Measurements from ENCODE around the gene SLC6A11. TPM values are rescaled to one million over a fixed set of nuclear protein-coding genes. Genes with fewer than 3 reads are reported as not detected.

SLC6A11 gene
- polyA plus RNA-seq, 1 donor (not counting 4 experiments of a cell fraction or from before 2014, with no cell fraction given): 9.8 TPM

DNA sequence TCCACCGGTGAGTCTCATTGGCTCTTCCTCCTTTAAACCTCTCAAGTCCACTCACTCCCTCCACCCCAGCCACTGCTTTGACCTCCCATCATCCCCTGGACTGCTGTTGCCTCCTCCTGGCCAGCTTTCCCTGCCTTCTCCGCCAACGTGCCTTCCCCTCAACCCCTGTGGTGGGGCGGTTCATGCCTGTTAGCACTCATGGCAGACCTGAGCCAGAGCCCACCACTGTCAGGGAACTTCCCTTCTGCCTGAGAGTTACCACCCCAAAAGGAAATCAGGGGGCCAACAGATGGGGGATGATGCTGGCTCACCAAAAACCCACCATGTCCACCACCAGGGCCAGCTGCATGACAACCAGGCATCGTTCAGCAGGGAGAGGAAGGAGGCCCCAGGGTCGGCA lies 132.3 kb downstream of the SLC6A11 start:
- H3K79me2 ChIP-seq (ENCODE audit: control insufficient read depth, insufficient read depth, low read length): no peaks in the 10 kb centered on the region
- no peak overlapping the region for H2AFZ ChIP-seq (ENCODE audit: control insufficient read depth, low read length)
- H3K27ac ChIP-seq (ENCODE audit: control insufficient read depth, insufficient read depth, low read length): no peak overlapping the region
- no peak overlapping the region for H3K4me3 ChIP-seq (ENCODE audit: control insufficient read depth in 2 of 3, extremely low read depth in 1 of 3, insufficient read depth in 2 of 3, low read depth in 1 of 3, low read length in 3 of 3)
- no peaks in the 10 kb centered on the region for H3K36me3 ChIP-seq (ENCODE audit: control insufficient read depth in 2 of 2, extremely low read depth in 1 of 2, insufficient read depth in 2 of 2, low read length in 2 of 2)
- no peaks in the 10 kb centered on the region for H3K9me3 ChIP-seq (ENCODE audit: control insufficient read depth, low read depth, low read length)
- dilution Hi-C loops (cut with MboI; ENCODE audit: extremely low pct_ligation_motif_present, low sequenced_read_pairs): no loop called here
- peaks cover 6% of the 10 kb centered on the region for H3K27me3 ChIP-seq (ENCODE audit: control insufficient read depth, extremely low read depth, insufficient read depth, low read length)
- no peak for TF ChIP-seq EZH2 (IDR thresholded peaks at IDR 0.05; ENCODE audit: low read length)
- no peak for TF ChIP-seq CTCF (optimal IDR thresholded peaks at IDR 0.05 in 1 of 3, IDR thresholded peaks at IDR 0.05 in 1 of 3, conservative IDR thresholded peaks at IDR 0.05 in 1 of 3; ENCODE audit: extremely low read depth in 1 of 3, insufficient read depth in 2 of 3, low read length in 3 of 3)
- DNase-seq (ENCODE audit: low read depth, low spot score) (no peak), FAIRE-seq (no peak)
- no peaks in the 10 kb centered on the region for H4K20me1 ChIP-seq (ENCODE audit: control insufficient read depth, extremely low read depth, insufficient read depth, low read length)
- H3K9ac ChIP-seq (ENCODE audit: control insufficient read depth, extremely low read depth, insufficient read depth, low read length): no peak overlapping the region
- H3K9me1 ChIP-seq (ENCODE audit: control insufficient read depth, extremely low read depth, insufficient read depth, low read length): no peaks in the 10 kb centered on the region
- H3K4me2 ChIP-seq (ENCODE audit: control insufficient read depth, extremely low read depth, insufficient read depth, low read depth, low read length): no peak overlapping the region
- H3K4me1 ChIP-seq (ENCODE audit: control insufficient read depth, extremely low read depth, insufficient read depth, low read length): peaks cover 16% of the 10 kb centered on the region

DNA sequence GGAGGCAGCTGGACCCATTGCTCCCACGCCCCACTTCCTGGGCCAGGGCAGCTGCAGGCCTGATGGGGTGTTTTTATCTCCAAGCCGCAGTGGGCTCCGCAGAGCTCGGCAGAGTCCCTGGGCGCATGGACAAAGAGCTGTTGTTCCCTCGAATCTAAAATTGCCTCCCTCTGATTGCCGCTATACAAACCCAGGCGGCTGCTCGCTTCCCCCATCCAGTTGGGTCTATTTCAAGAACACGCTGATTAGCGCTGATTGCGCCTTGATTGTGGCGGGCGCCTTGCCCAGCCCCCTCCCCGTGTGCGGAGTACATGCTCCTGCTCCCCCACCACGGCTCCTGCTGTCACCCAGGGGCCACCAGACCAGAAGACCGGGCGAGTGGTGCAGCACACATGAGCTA lies 133.2 kb downstream of the SLC6A11 start:
- Histone ChIP-seq H3K4me2 (ENCODE audit: control insufficient read depth, extremely low read depth, insufficient read depth, low read depth, low read length) (no peak overlapping the region), H3K4me3 (ENCODE audit: control insufficient read depth in 2 of 3, extremely low read depth in 1 of 3, insufficient read depth in 2 of 3, low read depth in 1 of 3, low read length in 3 of 3) (no peak overlapping the region), H3K9me3 (ENCODE audit: control insufficient read depth, low read depth, low read length) (no peaks in the 10 kb centered on the region), H2AFZ (ENCODE audit: control insufficient read depth, low read length) (no peak overlapping the region), H3K4me1 (ENCODE audit: control insufficient read depth, extremely low read depth, insufficient read depth, low read length) (peaks cover 16% of the 10 kb centered on the region), H3K36me3 (ENCODE audit: control insufficient read depth in 2 of 2, extremely low read depth in 1 of 2, insufficient read depth in 2 of 2, low read length in 2 of 2) (no peaks in the 10 kb centered on the region), H3K79me2 (ENCODE audit: control insufficient read depth, insufficient read depth, low read length) (no peaks in the 10 kb centered on the region), H3K9ac (ENCODE audit: control insufficient read depth, extremely low read depth, insufficient read depth, low read length) (no peak overlapping the region), H4K20me1 (ENCODE audit: control insufficient read depth, extremely low read depth, insufficient read depth, low read length) (no peaks in the 10 kb centered on the region), H3K27me3 (ENCODE audit: control insufficient read depth, extremely low read depth, insufficient read depth, low read length) (peaks cover 11% of the 10 kb centered on the region), H3K27ac (ENCODE audit: control insufficient read depth, insufficient read depth, low read length) (no peak overlapping the region), H3K9me1 (ENCODE audit: control insufficient read depth, extremely low read depth, insufficient read depth, low read length) (no peaks in the 10 kb centered on the region)
- TF ChIP-seq EZH2 (IDR thresholded peaks at IDR 0.05; ENCODE audit: low read length) (no peak), CTCF (optimal IDR thresholded peaks at IDR 0.05 in 1 of 3, IDR thresholded peaks at IDR 0.05 in 1 of 3, conservative IDR thresholded peaks at IDR 0.05 in 1 of 3; ENCODE audit: extremely low read depth in 1 of 3, insufficient read depth in 2 of 3, low read length in 3 of 3) (no peak)
- DNase-seq (ENCODE audit: low read depth, low spot score) (no peak), FAIRE-seq (no peak)
- dilution Hi-C loops (cut with MboI; ENCODE audit: extremely low pct_ligation_motif_present, low sequenced_read_pairs): no loop called here
